ENCODE measurements around the gene MEGF8. TPM values are rescaled to one million over a fixed set of nuclear protein-coding genes. Genes with fewer than 3 reads are reported as not detected.

Gene MEGF8
- total RNA-seq, 1 donor from 2014 or later, result 7.1 TPM

- Histone ChIP-seq H3K4me3 (ENCODE audit: low read depth, low read length) (no peak overlapping the region), H3K36me3 (ENCODE audit: control insufficient read depth, insufficient read depth, low read length) (peaks cover 2% of the 10 kb centered on the region), H3K27me3 (ENCODE audit: control insufficient read depth, insufficient read depth, low read length) (no peaks in the 10 kb centered on the region)
- FAIRE-seq (no peak), DNase-seq (ENCODE audit: low read depth) (no peak)
- TF ChIP-seq CTCF (IDR thresholded peaks at IDR 0.05; ENCODE audit: insufficient read depth, low read length, severe bottlenecking), result no peak
These were observed 45.3 kb downstream of the MEGF8 start for GRCh38 chr19:42370626-42371175.

- peaks cover 2% of the 10 kb centered on the region for H3K36me3 ChIP-seq (ENCODE audit: control insufficient read depth, insufficient read depth, low read length)
- DNase-seq (ENCODE audit: low read depth), result no peak
- no peak for TF ChIP-seq CTCF (IDR thresholded peaks at IDR 0.05; ENCODE audit: insufficient read depth, low read length, severe bottlenecking)
- no peak overlapping the region for H3K4me3 ChIP-seq (ENCODE audit: low read depth, low read length)
- FAIRE-seq, result no peak
- no peaks in the 10 kb centered on the region for H3K27me3 ChIP-seq (ENCODE audit: control insufficient read depth, insufficient read depth, low read length)
These were observed 49.5 kb downstream of the MEGF8 start for GRCh38 chr19:42374826-42375376.

GRCh38 chr19:42375415-42376176 is 50.2 kb downstream of the MEGF8 start:
- Histone ChIP-seq H3K36me3 (ENCODE audit: control insufficient read depth, insufficient read depth, low read length) (peaks cover 2% of the 10 kb centered on the region), H3K27me3 (ENCODE audit: control insufficient read depth, insufficient read depth, low read length) (no peaks in the 10 kb centered on the region), H3K4me3 (ENCODE audit: low read depth, low read length) (no peak overlapping the region)
- no peak for DNase-seq (ENCODE audit: low read depth)
- no peak for FAIRE-seq
- no peak for TF ChIP-seq CTCF (IDR thresholded peaks at IDR 0.05; ENCODE audit: insufficient read depth, low read length, severe bottlenecking)

GRCh38 chr19:42376177-42376555 is 50.7 kb downstream of the MEGF8 start:
- H3K27me3 ChIP-seq (ENCODE audit: control insufficient read depth, insufficient read depth, low read length), result no peaks in the 10 kb centered on the region
- TF ChIP-seq CTCF (IDR thresholded peaks at IDR 0.05; ENCODE audit: insufficient read depth, low read length, severe bottlenecking), result no peak
- FAIRE-seq, result no peak
- DNase-seq (ENCODE audit: low read depth), result no peak
- peaks cover 2% of the 10 kb centered on the region for H3K36me3 ChIP-seq (ENCODE audit: control insufficient read depth, insufficient read depth, low read length)
- H3K4me3 ChIP-seq (ENCODE audit: low read depth, low read length), result no peak overlapping the region

- DNase-seq (ENCODE audit: low read depth), result peak; percentile 21
- no peak overlapping the region for H3K4me3 ChIP-seq (ENCODE audit: low read depth, low read length)
- H3K27me3 ChIP-seq (ENCODE audit: control insufficient read depth, insufficient read depth, low read length), result no peaks in the 10 kb centered on the region
- no peak for FAIRE-seq
- no peak for TF ChIP-seq CTCF (IDR thresholded peaks at IDR 0.05; ENCODE audit: insufficient read depth, low read length, severe bottlenecking)
- peaks cover 2% of the 10 kb centered on the region for H3K36me3 ChIP-seq (ENCODE audit: control insufficient read depth, insufficient read depth, low read length)
These were observed 53.1 kb downstream of the MEGF8 start for GRCh38 chr19:42378225-42379215.

Data from bronchial epithelial cell (primary cell).